ENCODE data around the gene TRIM14.

The TRIM14 gene

DNA sequence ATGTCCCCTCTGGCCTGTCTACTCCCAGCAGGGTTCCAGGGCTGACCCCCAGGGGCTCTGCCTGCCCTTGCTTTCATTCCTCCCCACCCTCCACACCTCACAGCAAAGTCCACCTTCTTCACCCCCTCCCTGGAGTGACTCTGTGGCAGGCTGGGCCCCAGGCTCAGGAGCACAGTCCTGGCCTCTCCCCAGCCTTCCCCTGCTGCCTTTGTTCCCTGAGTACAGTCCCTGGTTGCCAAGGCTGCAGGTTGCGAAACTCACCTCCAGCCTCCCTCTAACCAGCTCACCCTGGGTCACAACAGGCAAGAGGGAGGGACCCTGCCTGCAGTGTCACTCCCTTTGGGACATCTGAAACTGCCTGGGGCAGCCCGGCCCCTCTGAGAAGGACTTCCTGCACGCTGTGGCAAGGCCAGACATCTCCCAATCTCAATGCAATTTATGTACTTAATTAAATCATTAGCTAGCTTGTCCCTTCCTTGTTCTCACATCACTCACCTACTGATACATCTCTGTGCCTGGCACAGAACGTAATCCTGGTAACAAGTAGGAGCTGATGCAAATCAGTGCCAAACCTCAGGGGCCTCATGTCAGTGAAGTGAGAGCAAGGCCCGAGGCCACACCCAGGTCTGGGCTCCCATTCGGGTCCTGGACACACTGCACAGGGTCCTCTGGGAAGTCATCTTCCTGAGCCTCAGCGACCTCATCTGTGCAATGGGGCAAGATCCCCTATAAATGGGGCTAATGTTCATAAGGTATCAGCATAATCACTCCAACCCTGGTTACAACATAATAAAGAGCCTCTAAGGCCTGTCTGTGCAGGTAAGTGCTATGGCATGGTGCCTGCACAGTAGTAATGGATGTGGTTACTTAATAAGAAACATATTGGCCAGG is 27.3 kb upstream of the TRIM14 start:
- Histone ChIP-seq H3K4me3 (ENCODE audit: low read depth, low read length) (no peak overlapping the region), H3K36me3 (peaks cover 30% of the 10 kb centered on the region), H3K27ac (no peak overlapping the region), H3K27me3 (ENCODE audit: insufficient read depth, low read depth, severe bottlenecking) (no peaks in the 10 kb centered on the region), H3K9me3 (ENCODE audit: severe bottlenecking) (no peaks in the 10 kb centered on the region)
- DNase-seq, result no peak
- TF ChIP-seq CTCF (IDR thresholded peaks at IDR 0.05; ENCODE audit: low read depth, low read length), result no peak

- no peak overlapping the region for H3K27ac ChIP-seq
- no peaks in the 10 kb centered on the region for H3K27me3 ChIP-seq (ENCODE audit: insufficient read depth, low read depth, severe bottlenecking)
- H3K4me3 ChIP-seq (ENCODE audit: low read depth, low read length), result no peak overlapping the region
- no peak for DNase-seq
- no peaks in the 10 kb centered on the region for H3K9me3 ChIP-seq (ENCODE audit: severe bottlenecking)
- H3K36me3 ChIP-seq, result peaks cover 25% of the 10 kb centered on the region
- TF ChIP-seq CTCF (IDR thresholded peaks at IDR 0.05; ENCODE audit: low read depth, low read length), result no peak
Measured at GRCh38 chr9:98144631-98145030, 25.6 kb upstream of the TRIM14 start.

DNA sequence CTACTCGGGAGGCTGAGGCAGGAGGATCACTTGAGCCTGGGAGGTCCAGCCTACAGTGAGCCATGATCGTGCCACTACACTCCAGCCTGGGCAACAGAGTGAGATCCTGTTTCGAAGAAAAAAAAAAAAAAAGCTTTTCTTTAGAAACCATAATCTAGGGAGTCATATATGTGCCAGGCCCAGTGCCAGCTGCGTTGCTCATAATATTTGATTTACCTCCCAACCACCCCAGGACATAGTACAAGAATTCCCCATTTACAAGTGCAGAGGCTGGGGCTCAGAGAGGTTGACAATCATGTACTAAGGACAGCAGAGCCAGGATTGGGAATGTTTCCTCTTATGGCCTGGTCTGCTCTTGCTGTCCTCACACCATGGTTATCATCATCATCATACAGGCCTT is 25.1 kb upstream of the TRIM14 start:
- Histone ChIP-seq H3K9me3 (ENCODE audit: severe bottlenecking) (no peaks in the 10 kb centered on the region), H3K4me3 (ENCODE audit: low read depth, low read length) (no peak overlapping the region), H3K36me3 (peaks cover 25% of the 10 kb centered on the region), H3K27me3 (ENCODE audit: insufficient read depth, low read depth, severe bottlenecking) (no peaks in the 10 kb centered on the region), H3K27ac (no peak overlapping the region)
- DNase-seq, result no peak
- TF ChIP-seq CTCF (IDR thresholded peaks at IDR 0.05; ENCODE audit: low read depth, low read length), result no peak

- no peak for TF ChIP-seq CTCF (IDR thresholded peaks at IDR 0.05; ENCODE audit: low read depth, low read length)
- no peak overlapping the region for H3K27ac ChIP-seq
- DNase-seq, result no peak
- H3K9me3 ChIP-seq (ENCODE audit: severe bottlenecking), result no peaks in the 10 kb centered on the region
- no peak overlapping the region for H3K4me3 ChIP-seq (ENCODE audit: low read depth, low read length)
- no peaks in the 10 kb centered on the region for H3K27me3 ChIP-seq (ENCODE audit: insufficient read depth, low read depth, severe bottlenecking)
- H3K36me3 ChIP-seq, result peaks cover 26% of the 10 kb centered on the region
Measured at GRCh38 chr9:98142925-98143481, 24.0 kb upstream of the TRIM14 start.

- Histone ChIP-seq H3K4me3 (ENCODE audit: low read depth, low read length) (no peak overlapping the region), H3K27ac (no peak overlapping the region), H3K27me3 (ENCODE audit: insufficient read depth, low read depth, severe bottlenecking) (no peaks in the 10 kb centered on the region), H3K9me3 (ENCODE audit: severe bottlenecking) (no peaks in the 10 kb centered on the region), H3K36me3 (peaks cover 33% of the 10 kb centered on the region)
- DNase-seq, result no peak
- no peak for TF ChIP-seq CTCF (IDR thresholded peaks at IDR 0.05; ENCODE audit: low read depth, low read length)
Measured at GRCh38 chr9:98142182-98142907, 23.3 kb upstream of the TRIM14 start.

All from WERI-Rb-1 (cell line).